ENCODE results near the gene TRIM23.
"Not testable (repeated sequence)": the region's sequence is repeated elsewhere in the genome, so short reads cannot be mapped to it uniquely, and the experiment has no call there.

Gene TRIM23

GRCh38 chr5:65624025-65624570, at the start of gene TRIM23:
Gene TRIM23, minus strand, starts transcription at chr5:65624333. Its CDS starts 59 bp downstream, at chr5:65624274.
- peak; percentile 92 to 93 for DNase-seq

DNA sequence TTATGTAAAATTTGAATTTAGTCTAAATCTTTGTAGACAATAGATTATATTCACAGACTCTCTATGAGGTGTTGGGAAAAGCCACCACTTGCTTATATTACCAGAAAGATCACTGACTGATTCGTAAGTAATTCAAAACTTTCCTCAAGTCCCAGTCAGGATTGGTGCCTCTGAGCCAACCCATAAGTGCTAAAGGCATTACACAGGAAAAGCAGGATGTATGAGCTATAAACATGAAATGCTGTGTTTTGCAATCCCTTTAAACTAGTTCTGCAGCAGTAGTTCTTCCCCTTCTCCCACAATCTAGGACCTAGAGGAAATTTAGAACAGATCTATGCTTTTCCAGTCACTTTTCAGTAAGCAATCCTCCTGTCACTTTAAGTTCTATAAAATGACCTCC, 48.7 kb upstream of the TRIM23 start:
- no peak for DNase-seq

DNA sequence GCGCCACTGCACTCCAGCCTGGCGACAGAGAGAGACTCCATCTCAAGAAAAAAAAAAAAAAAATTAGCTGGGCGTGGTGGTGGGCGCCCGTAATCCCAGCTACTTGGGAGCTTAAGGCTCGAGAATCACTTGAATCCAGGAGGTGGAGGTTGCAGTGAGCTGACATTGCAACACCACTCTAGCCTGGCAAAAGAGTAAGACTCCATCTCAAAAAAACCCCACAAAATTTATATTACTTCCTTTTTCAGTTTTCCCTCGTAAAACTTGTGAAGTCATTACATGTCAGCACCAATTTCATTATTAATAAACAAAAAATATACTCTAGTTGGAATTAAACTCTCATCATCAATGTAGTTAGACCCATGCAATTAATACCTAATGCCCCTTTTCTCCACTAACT, 44.6 kb upstream of the TRIM23 start:
- DNase-seq = no peak

DNA sequence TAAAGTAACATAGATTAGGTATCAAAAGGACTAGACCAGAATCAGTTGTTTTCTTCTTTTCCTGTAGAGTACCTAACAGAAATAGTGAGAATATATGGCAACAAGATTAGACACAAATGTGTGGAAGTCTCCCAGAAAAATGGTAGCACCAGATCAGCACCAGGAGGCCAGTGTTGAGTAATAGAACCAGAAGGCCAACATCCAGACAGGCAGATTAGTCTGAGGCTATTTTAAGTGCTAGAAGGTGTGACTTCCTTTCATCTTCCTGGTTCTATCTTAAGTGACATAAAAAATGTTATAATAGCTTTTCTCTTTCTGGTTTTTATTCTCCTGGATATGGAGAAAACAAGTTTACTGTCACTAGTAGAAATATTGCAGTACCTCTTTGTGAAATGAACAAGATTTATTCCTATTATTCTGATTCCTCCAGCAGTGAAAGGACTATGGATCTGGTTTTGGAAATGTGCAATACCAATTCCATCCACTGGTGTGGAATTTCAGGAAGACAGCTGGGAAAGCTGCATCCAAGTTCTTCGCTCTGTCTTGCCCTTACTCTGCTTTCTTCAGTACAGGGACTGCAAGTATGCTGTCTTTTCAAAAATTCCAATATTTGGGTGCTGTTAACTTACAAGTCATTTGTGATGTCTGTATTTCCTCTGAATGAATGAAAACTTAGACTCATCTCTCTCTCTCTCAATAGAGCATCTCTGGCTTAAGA, 39.8 kb upstream of the TRIM23 start:
- no peak for DNase-seq

DNA sequence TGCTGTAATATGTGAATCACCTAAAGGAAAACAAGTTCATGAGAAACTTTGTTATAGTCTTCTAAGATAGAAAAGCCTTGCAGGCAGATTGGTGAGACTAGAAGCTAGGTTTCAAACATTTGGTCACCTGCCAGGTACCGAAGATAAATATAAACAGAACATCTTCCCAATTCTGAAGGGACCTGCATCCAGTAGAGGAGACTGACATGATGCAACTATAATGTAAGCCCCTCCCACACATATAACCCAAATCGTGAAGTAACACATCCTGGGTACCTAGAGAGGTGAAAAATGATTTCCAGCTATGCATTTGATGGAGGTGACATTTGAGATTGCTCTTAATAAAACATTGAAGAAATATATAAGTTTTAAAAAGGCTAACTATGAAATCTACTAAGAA, 30.6 kb upstream of the TRIM23 start:
- no peak for DNase-seq

GRCh38 chr5:65651144-65651543, 27.0 kb upstream of the TRIM23 start:
- no peak for DNase-seq

GRCh38 chr5:65647941-65648340, 23.8 kb upstream of the TRIM23 start:
- DNase-seq = no peak

DNA sequence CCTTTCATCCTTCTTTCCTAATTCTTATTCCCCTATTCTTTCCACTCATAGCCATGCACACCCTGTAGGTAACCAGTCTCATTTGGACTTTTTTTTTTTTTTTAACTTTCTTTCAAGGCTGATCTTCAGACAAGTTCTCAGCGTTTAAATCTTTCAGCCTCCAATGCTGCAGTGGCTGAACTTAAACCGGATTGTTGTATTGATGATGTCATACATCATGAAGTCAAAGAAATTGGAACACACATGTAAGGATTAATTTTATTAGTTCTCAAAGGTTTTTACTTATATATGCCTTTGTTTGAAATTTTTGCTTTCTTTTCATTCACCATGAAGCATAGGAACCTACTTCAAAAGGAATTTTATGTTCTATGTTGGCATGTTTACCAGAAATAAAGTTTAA, 22.8 kb upstream of the TRIM23 start:
- no peak for DNase-seq

DNA sequence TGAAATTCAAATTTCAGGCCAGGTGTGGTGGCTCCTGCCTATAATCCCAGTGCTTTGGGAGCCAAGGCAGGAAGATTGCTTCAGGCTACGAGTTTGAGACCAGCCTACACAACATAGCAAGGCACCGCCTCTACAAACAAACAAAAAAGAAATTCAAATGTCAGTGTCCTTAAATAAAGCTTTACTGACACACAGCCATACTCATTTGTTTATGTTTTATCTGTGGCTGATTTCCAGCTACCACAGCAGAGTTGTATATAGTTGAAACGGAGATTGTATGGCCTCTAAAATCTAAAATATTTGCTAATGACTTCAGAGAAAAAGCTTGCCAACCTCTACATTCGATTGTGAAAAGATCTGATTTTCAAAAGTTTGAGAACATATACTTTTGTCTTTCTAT, 16.1 kb upstream of the TRIM23 start:
- no peak for DNase-seq

DNA sequence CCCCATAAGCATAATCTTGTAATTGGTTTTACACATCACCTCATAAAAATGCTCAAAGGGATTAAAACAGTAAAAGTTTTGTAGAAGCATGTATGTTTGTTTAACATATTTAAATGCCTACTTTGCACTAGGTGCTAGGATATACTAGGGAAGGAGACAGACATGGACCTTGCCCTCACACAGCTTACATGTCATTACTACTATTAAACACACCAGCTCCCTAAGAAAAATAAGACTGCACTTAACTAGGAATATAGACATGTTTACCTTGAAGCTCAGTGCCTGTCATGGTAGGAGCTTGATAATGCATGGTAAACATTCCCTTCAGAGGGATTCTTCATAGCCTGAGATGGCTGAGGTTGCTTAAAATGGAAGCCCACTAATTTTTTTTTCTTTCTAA, 6.8 kb upstream of the TRIM23 start:
- no peak for DNase-seq

DNA sequence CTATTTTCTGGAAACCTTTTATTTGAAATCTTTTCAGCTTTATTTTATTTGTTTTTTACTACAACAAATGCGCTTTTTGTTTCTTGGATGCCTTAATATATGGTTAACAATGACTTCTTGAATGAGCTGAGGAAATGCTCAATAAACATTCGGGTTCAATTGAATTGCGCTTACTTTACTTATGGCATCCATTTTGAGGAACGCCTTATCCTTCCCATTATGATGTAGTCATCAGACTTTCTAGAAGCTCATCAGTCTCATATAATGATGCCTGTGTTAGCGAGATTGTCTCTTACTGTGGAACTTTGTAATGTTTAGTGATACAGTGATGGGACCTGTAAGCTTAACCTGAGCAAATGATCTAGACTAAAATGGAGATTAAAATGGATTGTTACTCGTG, 1.6 kb upstream of the TRIM23 start:
- DNase-seq = no peak

- DNase-seq = peak; percentile 87 to 91
Measured at GRCh38 chr5:65624571-65625555, 730 bp upstream of the TRIM23 start, which contains the start of the genes SHLD3 and TRAPPC13. Gene SHLD3, plus strand, starts transcription at chr5:65625027. Its CDS starts 4,561 bp downstream, at chr5:65629588. Gene TRAPPC13, plus strand, starts transcription at chr5:65625027. Its CDS starts 34 bp downstream, at chr5:65625061.

DNA sequence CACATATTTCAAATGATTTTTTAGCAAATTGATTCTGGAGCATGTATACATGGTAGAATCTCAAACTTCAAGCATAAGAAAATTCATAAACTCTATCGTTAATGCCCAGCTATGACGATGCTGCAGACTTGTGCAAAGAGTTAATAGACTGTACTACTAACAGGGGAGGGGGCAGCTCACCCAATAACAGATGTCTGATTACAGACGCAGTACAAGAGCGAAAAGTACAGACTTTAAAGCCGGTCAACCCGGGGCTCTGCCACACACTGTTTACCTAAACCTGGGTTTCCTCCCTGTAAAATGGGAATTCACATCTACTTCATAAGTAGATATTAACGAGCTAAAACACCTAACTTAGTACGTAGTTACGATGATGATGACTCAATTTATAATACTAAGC, 651 bp downstream of the TRIM23 start:
- no peak for DNase-seq

GRCh38 chr5:65621961-65622360, 2.2 kb downstream of the TRIM23 start:
- DNase-seq = not testable (repeated sequence)

GRCh38 chr5:65620021-65620420, 4.1 kb downstream of the TRIM23 start:
- no peak for DNase-seq

DNA sequence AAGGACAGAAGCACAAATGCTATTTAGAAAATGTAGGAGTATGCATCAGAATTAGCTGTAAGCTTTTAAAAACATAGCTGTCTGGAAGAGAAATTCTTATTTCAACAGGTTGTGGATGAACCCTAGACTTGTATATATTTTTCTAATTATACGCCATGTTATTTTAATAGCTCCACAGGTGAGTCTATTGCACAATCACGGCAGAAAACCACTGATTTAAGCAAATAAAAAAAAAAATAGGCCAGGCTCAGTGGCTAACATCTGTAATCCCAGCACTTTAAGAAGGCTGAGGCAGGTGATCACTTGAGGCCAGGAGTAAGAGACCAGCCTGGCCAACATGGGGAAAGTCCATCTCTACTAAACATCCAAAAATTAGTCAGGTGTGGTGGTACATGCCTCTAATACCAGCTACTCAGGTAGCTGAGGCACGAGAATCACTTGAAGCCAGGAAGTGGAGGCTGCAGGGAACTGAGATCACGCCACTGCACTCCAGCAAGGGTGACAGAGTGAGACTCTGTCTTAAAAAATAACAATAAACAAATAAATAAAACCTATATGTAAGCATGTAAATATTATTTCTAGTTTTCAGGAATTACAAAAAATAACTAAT, 11.7 kb downstream of the TRIM23 start:
- DNase-seq = no peak

DNA sequence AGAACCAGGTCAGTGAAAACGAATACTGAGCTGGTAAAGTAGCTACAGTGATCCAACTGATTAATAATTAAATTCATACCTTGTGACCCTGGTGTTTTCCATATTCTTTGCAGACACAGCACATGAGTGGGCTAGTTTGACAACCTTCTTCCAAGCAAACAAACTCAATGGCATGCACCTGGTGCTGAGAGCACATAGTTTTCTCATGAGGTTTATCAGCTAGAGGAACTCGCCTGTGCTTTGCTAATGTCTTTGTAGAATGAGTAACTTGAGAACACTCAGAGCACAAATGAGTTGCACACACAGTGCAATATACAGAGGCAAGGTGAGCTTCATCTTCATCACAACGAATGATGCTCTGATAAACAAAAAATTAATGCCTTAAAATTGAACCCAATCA, 12.6 kb downstream of the TRIM23 start:
- no peak for DNase-seq

DNA sequence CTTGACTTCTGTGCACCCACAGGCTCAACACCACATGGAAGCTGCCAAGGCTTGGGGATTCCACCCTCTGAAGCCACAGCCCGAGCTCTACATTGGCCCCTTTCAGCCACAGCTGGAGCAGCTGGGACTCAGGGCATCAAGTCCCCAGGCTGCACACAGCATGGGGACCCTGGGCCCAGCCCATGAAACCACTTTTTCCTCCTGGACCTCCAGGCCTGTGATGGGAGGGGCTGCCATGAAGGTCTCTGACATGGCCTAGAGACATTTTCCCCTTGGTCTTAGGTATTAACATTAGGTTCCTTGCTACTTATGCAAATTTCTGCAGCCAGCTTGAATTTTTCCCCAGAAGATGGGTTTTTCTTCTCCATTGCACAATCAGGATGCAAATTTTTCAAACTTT, 22.4 kb downstream of the TRIM23 start:
- not testable (repeated sequence) for DNase-seq

DNA sequence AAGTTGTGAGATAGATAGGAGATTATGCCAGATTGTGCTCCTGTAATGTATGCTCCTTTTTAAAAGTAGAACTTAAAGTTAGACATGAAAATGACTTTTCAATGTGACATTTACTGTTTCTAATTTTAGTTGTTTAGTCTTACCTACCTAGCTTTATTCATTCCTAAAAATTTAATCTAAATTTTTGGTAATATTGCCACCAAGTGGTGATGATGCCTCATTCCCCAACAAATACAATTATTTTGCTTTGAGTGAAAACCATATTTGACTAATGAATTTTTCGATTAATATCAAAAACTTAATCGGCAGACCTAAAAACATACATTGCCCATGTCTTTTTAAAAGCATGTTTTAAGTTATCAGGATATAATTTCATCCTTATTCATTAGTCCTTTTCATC, 35.4 kb downstream of the TRIM23 start:
- no peak for DNase-seq

DNA sequence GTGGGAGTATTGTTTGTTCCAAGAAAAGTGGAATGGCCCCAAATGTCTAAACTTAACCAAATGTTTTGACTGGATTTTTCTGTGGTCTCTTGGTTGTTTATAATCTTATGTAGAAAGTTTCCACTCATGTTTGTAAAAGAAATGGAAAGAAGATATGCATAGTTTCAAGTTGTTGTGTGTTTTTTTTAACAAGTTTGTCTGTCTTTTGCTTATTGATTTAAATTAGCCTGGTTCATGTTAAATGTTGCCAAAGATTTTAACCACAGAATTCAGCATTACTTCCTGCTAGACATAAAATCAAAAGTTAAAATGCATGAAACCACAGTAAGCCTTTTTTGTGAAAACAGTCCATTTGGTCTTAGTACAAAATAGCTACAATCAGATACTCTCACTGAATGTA, 47.0 kb downstream of the TRIM23 start:
- DNase-seq = no peak

DNA sequence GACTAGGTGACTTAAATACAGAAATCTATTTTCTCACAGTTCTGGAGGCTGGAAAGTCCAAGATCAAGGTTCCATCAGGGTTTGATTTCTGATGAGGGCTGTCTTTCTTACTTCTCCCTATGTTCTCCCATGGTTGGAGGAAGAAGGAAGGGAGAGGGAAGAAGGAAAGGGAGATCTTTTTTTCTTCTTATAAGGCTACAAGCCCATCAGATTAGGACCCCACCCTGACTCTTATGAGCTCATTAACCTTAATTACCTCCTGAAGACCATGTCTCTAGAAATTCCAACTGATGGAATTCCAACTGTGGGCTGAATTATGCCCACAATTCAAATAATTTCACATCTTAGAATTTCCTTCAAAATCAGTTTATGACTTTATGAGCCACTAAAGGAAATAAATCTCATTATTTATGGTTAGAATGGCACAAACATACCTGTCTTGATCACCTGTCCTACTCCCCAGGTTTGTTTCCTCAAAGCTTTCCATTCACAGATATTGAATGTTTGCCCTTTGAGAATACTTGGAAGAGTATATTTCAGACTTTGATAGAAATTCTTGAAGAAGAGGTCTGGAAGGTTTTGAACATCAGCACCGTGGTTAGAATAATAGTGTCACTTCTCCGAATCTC, 53.4 kb downstream of the TRIM23 start:
- DNase-seq = no peak

DNA sequence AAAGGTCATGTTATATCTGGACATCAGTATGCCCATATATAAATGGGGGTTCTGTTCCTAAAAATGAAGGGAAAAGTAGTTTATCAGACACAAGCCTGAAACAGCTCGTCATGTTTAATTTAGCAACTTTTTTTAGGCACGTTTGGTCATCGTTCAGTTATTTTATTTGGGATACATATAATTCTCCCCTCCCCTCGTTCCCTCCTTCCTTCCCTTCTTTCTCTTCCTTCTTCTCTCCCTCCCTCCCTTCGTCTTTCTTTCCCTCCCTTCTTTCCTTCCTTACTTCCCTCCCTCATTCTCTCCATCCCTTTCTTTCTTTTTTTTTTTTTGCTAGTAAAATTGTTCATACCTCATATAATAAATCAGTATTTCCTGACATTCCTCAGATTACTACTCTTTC, 57.6 kb downstream of the TRIM23 start:
- no peak for DNase-seq

GRCh38 chr5:65563777-65564176, 60.4 kb downstream of the TRIM23 start:
- peak in 1 of 2 donors; percentile 19 for DNase-seq

Measured in CD4-positive, alpha-beta T cell treated with Interleukin-1 beta for 1 hour (primary cell).